IPS-20b (cell line): ENCODE measurements around the gene ETV6.

ENCODE experiments used
- H3K27ac ChIP-seq: one replicate; pipeline ENCODE4 v1.5.1; 2013; ENCODE audit warnings: low read length
- H3K27me3 ChIP-seq: 2 replicates; pipeline ENCODE4 v1.6.1; 2013; ENCODE audit warnings: mild to moderate bottlenecking, low read length, inconsistent platforms; ENCODE audit not compliant: insufficient read depth
- H3K36me3 ChIP-seq: 2 replicates; pipeline ENCODE4 v1.6.1; 2013; ENCODE audit warnings: low read depth, mild to moderate bottlenecking, inconsistent platforms, low read length, moderate library complexity; ENCODE audit not compliant: insufficient read depth
- H3K4me1 ChIP-seq: 2 replicates; pipeline ENCODE4 v1.6.1; 2013; ENCODE audit warnings: mild to moderate bottlenecking, control low read depth, inconsistent platforms, low read length, moderate library complexity; ENCODE audit not compliant: insufficient read depth
- H3K4me3 ChIP-seq: 2 replicates; pipeline ENCODE4 v1.5.1; 2013; ENCODE audit warnings: mild to moderate bottlenecking, low read length, inconsistent platforms
- H3K9ac ChIP-seq: 2 replicates; pipeline ENCODE4 v1.6.1; 2013; ENCODE audit warnings: low read depth, mild to moderate bottlenecking, inconsistent platforms, low read length, moderate library complexity
- H3K9me3 ChIP-seq: 2 replicates; pipeline ENCODE4 v1.6.1; 2013; ENCODE audit warnings: mild to moderate bottlenecking, low read depth, low read length, inconsistent platforms; ENCODE audit not compliant: insufficient read depth

The ETV6 gene

DNA sequence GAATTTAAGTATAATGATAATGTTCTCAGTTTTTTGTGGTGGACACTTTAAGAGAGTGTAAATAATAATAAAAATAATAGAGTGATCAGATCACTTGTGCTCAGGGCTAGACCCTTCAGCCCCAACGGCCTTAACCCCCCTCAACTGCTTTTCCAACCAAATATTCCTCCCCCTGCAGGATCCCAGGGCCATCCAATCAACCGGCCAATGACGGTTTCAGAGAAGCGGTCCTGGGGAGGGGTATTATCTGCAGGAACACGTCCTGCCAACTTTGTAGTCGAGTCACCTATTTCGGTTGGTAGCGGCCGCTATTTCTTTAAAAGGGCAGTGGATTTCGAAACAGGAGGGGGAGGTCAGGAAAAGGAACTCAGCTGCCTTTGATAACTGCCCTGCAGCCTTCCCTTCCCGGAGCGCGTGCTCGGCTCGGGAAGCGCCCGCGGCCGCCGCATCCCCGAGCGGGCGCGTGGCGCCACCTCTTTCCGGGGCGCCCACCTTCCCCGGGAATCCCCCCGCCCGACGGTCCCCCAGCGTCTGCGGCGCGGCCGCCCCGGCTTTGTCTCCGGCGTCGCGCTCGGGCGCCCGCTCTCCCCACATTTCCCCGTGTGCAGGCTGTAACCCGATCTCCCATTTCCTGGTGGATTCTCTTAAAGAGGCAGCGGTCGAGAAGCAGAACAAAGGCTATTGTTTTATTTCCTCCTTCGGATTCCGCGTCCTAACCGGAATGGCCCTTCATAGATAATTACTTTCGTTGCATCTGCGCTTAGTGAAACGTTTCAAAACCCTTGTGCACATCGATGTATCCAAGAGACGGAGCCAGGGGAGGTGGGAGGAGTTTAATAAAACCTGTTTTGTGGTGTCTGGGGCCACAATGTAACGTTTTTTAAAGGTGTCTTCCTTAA, 711 bp upstream of the ETV6 start:
- Histone ChIP-seq H3K36me3 (no peaks in the 10 kb centered on the region), H3K27ac (peak overlapping the region; percentile 76), H3K4me1 (peaks cover 19% of the 10 kb centered on the region), H3K9me3 (no peaks in the 10 kb centered on the region), H3K4me3 (peak overlapping the region; percentile 79), H3K27me3 (no peaks in the 10 kb centered on the region), H3K9ac (peak overlapping the region; percentile 83)

DNA sequence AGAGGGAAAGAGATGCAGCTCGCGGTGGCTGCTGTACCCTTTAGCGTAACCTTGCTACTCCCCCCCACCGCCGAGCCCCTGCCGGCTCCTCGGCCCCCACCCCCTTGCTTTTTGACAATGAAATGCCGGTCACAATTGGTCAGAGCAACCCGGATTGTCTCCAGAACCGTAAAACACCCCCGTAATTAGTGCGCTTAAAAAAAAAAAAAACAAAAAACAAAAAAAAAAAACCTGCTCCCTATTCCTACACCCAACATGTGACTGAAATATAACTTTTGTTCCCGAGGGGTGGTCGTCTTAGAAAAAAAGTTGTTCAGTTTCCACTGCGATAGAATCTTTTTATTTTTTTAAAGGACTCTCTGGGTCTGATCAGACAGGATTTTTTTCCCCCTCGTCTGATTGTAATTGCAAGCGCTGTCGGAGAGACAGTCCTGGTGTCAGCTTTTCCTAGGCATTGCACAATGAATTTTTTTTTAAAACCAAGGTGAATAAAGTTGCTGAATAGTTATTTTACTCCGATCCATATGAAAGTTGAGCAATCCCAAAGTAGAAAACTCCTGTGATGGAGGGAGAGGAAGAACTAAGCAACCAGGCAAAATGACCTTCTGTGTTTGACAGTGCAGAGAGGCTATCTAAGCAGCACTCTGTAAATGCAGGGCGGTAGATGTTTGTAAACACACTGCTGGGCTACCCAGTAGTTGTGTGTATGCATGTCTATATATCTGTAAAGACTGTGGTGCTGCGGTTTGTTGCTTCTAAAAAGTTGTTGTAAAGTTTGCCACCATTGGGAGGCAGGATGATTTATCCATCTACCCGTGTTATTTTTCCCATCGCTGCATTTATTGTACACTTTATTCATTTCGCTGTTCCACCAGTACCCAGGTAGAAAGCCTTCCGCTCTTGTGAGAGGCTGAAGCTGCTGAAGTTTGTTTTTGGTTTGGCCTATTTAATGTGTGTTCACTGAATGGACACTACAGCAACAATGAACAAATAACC, 1.1 kb downstream of the ETV6 start:
- Histone ChIP-seq H3K9ac (peak overlapping the region; percentile 90), H3K27me3 (no peaks in the 10 kb centered on the region), H3K4me3 (peak overlapping the region; percentile 95), H3K36me3 (no peaks in the 10 kb centered on the region), H3K9me3 (no peaks in the 10 kb centered on the region), H3K27ac (no peak overlapping the region), H3K4me1 (peaks cover 19% of the 10 kb centered on the region)

DNA sequence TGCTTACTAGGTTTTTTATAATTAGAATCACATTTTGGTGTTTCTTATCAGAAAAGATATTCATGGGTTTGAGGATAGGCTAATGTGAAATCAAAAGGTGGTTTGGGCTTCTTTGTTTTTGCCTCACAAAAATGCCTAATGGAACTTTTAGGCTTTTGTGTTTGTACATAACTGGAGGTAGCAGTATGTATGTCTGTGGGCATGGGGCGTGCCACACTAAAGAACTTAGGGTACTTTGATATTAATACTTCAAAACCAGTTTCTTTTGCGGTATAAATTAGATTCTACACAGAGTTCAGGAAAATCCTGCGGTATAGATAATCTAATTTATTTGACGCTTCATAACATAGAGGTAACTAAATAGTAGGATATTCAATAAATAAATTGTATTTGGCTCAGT, 1.9 kb downstream of the ETV6 start:
- no peaks in the 10 kb centered on the region for H3K36me3 ChIP-seq
- H3K27me3 ChIP-seq, result no peaks in the 10 kb centered on the region
- H3K9ac ChIP-seq, result peak overlapping the region; percentile 90; the same call in 1 of the 2 replicates
- no peak overlapping the region for H3K27ac ChIP-seq
- no peaks in the 10 kb centered on the region for H3K9me3 ChIP-seq
- H3K4me3 ChIP-seq, result peak overlapping the region; percentile 95
- H3K4me1 ChIP-seq, result peaks cover 22% of the 10 kb centered on the region

DNA sequence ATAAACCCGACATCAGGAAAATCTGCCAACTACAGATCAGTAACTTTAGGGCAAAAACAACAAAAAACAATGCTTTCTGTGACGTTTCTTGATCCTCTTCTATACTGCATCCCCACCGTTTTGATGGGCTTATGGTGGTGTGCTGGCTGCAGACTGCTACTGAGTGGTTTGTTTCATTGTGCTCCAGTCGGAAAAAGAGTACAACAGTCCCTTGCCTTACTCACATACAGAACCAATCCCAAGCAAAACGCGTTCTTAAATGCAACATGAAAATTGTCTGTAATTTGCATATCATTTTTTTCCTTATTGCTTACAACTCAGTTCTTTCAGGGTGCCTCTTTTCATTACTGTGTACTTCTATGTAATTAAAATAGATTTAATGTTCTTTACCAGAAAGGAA, 2.3 kb downstream of the ETV6 start:
- H3K27me3 ChIP-seq, result no peaks in the 10 kb centered on the region
- peaks cover 24% of the 10 kb centered on the region for H3K4me1 ChIP-seq
- H3K36me3 ChIP-seq, result no peaks in the 10 kb centered on the region
- H3K9ac ChIP-seq, result no peak overlapping the region; the same call in 1 of the 2 replicates
- H3K4me3 ChIP-seq, result peak overlapping the region; percentile 95
- H3K9me3 ChIP-seq, result no peaks in the 10 kb centered on the region
- H3K27ac ChIP-seq, result no peak overlapping the region

DNA sequence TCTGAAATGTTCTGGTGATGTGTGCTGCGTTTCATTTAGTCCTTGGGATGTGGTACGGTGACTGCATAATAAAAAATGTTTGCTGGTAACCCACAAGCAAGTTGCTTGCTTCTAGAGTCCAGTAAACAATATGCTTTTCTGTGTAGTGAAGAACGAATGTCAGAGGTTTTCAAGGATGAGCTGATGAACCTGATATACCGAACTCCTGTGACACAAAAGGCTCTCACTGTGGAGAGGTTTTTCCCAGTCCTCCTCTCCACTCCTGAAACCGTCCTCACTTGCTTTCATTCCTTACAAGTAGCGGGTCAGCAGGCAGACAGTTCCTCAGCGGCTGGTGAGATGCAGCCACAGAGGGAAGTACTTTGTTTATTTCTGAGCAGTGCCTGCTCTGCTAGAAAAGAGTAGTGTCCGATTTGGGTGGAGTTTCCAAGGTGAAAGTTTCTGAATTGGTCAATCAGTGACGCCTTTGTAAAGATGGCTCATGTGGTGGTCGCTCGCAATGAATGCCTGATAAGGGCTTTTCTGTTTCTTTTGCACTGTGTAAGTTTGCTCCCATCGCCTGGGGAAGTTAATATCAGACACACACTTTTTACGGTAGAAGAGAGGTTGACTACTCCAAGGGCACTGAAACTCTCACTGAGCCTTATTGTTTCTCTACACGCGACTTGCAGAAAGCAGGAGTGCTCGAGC, 3.0 kb downstream of the ETV6 start:
- Histone ChIP-seq H3K4me3 (peak overlapping the region; percentile 95), H3K9ac (peak overlapping the region; percentile 26; the same call in 1 of the 2 replicates), H3K36me3 (no peaks in the 10 kb centered on the region), H3K27ac (no peak overlapping the region), H3K27me3 (no peaks in the 10 kb centered on the region), H3K9me3 (no peaks in the 10 kb centered on the region), H3K4me1 (peaks cover 30% of the 10 kb centered on the region)

DNA sequence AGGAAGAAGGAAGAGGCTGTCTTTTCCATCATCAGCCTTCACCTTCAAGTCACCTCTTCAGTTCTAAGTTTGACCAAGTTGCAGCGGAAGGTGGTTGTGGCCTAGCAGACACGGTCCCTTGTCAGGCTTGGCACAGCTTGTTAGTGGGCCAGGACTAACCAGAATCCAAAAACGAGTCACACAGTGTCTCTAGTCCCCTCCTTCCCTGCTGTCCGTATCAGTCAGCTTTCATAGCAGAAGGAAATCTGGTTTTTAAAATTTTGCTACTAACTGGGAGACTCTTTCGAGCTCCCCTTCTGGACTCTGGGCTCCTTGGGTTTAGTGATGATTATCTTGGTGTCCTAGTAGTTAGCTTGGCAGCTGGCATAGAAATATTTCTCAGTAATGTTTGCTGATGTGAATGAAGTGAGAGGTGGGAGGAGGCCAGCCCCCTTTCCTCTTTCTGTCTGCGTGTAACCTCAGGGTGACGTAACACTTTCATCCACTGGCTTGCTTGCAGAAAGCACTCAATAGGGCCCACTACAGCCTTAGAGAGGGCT, 3.8 kb downstream of the ETV6 start:
- Histone ChIP-seq H3K27me3 (no peaks in the 10 kb centered on the region), H3K27ac (no peak overlapping the region), H3K9me3 (no peaks in the 10 kb centered on the region), H3K36me3 (no peaks in the 10 kb centered on the region), H3K4me1 (peaks cover 35% of the 10 kb centered on the region), H3K4me3 (0 out of 2 replicates have a peak overlapping the region, but pooled peaks have one; percentile 95), H3K9ac (no peak overlapping the region)

DNA sequence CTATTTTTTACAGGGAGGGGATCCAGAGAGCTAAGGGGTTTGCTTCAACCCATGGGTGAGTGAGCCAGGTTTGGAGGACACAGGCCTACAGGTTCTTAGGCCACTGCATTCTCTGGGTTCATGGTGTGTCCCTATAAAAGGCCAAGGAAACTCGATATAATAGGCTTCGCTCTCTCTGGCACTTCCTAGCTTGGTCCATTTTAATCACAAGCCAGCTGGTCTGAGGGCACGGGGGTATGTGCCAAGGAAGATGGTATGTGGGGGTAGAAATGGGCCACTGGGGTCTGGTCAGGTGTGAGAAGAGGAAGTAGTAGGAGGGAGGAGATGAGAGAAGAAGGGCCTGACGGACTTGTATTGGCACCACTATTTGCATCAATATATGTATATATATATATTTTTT, 4.9 kb downstream of the ETV6 start:
- no peaks in the 10 kb centered on the region for H3K9me3 ChIP-seq
- H3K9ac ChIP-seq, result no peak overlapping the region
- peaks cover 37% of the 10 kb centered on the region for H3K4me1 ChIP-seq
- no peaks in the 10 kb centered on the region for H3K36me3 ChIP-seq
- no peak overlapping the region for H3K4me3 ChIP-seq
- H3K27me3 ChIP-seq, result no peaks in the 10 kb centered on the region
- no peak overlapping the region for H3K27ac ChIP-seq

DNA sequence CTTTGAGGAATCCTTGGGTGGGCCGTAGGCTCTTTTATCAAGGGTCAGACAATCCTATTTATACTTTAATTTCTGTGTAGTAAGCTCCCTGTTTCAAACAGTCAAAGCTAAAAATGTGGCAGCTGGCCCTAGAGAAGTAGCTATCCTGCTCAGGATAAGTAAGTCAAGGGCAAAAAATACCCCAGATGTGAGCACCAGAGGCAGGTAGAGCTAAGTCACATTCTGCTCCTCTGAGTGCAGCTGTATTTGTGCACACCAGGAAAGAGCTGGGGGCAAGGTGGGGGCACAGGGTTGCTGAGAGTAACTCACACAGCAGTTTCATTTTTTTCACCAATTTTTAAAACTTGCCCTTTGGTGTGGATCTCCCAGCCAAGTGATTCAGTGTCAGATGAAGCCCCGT, 5.3 kb downstream of the ETV6 start:
- Histone ChIP-seq H3K9me3 (no peaks in the 10 kb centered on the region), H3K27ac (no peak overlapping the region), H3K27me3 (no peaks in the 10 kb centered on the region), H3K4me3 (no peak overlapping the region), H3K4me1 (peaks cover 39% of the 10 kb centered on the region), H3K36me3 (no peaks in the 10 kb centered on the region), H3K9ac (no peak overlapping the region)

DNA sequence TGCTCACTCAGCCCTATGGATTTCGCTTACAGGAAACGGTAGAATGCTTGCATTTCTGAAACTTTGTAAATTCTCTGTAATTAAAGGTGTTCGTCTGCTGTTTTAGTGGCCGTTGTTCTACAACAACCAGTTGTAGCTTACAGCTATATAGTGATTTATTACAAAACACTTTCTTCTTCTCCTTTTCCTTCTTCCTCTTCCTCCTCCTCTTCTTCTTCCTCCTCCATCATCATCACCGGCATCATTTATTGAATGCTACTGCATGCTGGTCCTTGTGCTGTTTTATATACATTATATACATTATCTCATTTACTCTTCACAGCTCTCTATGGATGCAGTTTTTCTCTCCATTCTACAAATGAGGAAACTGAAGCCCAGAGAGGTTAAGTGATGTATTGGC, 6.4 kb downstream of the ETV6 start:
- H3K4me1 ChIP-seq, result peaks cover 39% of the 10 kb centered on the region
- no peak overlapping the region for H3K4me3 ChIP-seq
- H3K27ac ChIP-seq, result no peak overlapping the region
- no peaks in the 10 kb centered on the region for H3K36me3 ChIP-seq
- no peaks in the 10 kb centered on the region for H3K9me3 ChIP-seq
- H3K27me3 ChIP-seq, result no peaks in the 10 kb centered on the region
- H3K9ac ChIP-seq, result no peak overlapping the region

DNA sequence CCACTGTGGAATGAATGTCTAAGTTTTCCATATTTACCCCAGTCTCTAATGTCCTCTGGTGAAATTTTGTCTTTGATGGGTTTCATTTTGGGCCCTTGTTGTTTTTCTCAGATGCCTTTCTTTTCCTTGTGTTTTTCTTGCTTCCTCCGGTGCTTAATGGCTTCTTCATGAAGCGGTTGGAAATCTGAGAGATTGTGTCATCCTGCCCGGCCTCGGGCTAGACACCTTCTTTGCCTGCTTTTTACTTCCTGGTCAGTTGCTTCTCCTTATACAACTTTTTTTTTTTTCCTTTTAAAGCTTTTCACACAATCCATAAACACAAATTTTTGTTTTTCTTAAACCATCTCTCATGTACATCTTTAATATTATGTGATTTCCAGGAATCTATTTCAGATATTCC, 7.1 kb downstream of the ETV6 start:
- Histone ChIP-seq H3K27me3 (no peaks in the 10 kb centered on the region), H3K9ac (no peak overlapping the region), H3K4me3 (no peak overlapping the region), H3K4me1 (peaks cover 37% of the 10 kb centered on the region), H3K36me3 (no peaks in the 10 kb centered on the region), H3K9me3 (no peaks in the 10 kb centered on the region), H3K27ac (no peak overlapping the region)

DNA sequence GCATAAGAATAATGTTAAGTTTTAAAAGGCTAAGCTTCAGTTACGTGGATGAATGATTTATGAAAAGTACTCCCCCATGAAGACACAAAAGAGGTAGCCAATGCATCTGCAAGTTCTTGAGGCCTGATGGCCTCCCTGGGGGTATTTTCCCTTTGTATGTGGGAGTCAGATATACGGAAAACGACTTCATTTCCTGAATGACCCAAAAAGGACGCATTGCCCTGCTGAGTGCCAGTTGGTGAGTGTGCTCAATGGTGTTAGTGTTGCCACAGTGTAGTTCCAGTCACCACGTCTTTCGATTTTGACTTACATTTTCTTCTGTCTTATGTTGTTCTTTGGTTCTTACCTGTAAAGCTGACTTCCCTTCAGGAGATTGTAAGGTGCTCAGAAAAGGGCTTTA, 8.0 kb downstream of the ETV6 start:
- H3K9ac ChIP-seq, result no peak overlapping the region
- H3K9me3 ChIP-seq, result no peaks in the 10 kb centered on the region
- H3K27ac ChIP-seq, result no peak overlapping the region
- peak overlapping the region; percentile 16; the same call in 1 of the 2 replicates for H3K4me3 ChIP-seq
- no peaks in the 10 kb centered on the region for H3K27me3 ChIP-seq
- H3K4me1 ChIP-seq, result peaks cover 37% of the 10 kb centered on the region
- H3K36me3 ChIP-seq, result no peaks in the 10 kb centered on the region
